ENCODE measurements around the gene CTBP1.
A peak's percentile ranks its signal among the peaks of the same experiment; 100 is the strongest.

CTBP1 gene

GRCh38 chr4:1249731-1250526 is 999 bp upstream of the CTBP1 start:
- DNase-seq = peak; percentile 83

- peak; percentile 89 for DNase-seq
Measured at GRCh38 chr4:1249148-1249730, 309 bp upstream of the CTBP1 start.

GRCh38 chr4:1247864-1248244 is 1.1 kb downstream of the CTBP1 start:
- DNase-seq = no peak

GRCh38 chr4:1246901-1247863 is 1.7 kb downstream of the CTBP1 start:
- DNase-seq = no peak

DNA sequence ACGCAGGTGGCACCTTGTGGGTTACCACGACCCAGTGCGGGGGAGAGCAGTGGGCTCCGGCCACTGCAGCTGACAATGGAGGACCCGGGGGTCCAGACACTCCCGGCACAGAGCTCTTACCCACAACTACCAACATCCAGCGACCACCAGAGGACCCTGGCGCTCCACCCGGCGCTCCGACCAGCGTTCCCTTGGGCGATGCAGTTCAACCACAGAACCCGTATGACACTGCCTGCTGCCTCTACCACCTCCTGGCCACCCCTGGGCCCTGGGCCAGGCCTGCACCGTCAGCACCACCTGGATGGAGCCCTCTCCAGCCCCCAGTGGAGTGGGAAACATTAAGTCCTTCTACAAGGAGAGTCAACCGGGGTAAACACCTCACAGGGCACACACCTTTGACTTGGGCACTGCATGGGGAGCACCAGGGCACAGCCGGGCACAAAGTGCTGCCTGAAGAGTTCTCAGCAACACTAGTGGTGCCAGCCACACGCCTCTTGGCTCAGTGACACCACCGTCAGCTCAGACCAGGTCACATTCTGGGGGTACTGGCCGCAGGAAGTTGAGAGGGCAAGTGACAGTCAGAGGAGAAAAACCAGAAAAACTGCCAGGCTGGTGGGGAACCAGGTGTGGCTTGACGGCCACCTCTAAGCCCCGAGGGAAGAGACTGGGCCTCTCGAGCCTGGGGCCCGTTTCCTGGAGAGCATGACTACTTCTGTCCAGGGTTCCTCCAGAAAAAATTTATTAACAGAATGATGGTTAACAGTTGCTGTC is 2.6 kb downstream of the CTBP1 start:
- DNase-seq = no peak

DNA sequence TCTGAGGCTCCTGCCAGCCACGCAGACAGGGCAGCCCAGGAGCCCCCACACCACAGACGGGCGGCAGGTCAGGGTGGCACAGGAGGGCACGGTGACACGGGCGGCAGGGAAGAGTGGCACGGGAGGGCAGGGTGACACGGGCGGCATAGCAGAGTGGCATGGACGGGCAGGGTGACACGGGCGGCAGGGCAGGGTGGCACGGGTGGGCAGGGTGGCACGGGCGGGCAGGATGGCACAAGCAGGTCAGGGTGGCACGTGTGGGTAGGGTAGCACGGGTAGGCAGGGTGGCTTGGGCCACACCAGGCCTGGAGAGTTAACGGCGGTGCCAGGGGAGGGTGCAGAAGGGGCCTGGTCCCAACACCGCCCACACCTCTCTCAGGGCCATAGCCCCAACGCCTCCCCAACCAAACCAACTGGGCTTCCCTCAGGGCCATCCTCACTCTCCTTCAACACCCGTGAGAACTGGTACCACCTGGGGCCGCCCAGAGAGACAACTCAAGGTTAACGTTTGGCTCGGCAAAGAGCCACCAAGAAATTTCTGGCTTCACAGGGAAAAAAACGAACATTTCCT is 3.4 kb downstream of the CTBP1 start:
- no peak for DNase-seq

- DNase-seq = no peak
Measured at GRCh38 chr4:1244978-1245471, 3.9 kb downstream of the CTBP1 start.

GRCh38 chr4:1244081-1244977 is 4.6 kb downstream of the CTBP1 start:
- no peak for DNase-seq

DNA sequence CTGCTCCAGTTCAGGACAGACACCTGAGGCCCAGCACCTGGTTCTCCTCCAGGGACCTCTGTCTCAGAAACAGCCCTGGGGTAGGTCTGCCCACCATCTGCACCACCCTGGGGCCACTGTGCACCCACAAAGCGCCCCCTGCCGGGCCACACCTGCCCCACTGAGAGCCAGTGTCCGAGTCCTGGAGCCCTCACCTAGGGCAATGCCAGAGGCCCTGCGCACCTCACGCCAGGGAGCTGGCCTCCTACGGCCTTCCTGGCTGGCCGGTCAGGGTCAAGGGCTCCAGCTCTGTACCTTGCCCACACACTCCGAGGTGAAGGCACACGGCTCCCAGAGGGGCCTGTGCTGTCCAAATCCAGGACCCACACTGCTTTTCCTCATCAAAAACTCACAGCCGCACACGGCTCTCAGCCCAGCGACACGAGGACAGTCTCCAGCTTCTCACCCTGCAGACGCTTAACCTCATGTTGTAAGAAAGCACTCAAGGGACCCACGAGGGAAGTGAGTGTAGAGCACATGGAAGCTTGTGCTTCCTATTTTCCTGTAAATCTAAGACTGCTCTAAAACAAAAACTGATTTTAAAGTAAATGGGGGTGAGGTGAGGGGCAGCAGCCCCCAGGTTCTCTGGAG is 5.4 kb downstream of the CTBP1 start:
- no peak for DNase-seq

DNA sequence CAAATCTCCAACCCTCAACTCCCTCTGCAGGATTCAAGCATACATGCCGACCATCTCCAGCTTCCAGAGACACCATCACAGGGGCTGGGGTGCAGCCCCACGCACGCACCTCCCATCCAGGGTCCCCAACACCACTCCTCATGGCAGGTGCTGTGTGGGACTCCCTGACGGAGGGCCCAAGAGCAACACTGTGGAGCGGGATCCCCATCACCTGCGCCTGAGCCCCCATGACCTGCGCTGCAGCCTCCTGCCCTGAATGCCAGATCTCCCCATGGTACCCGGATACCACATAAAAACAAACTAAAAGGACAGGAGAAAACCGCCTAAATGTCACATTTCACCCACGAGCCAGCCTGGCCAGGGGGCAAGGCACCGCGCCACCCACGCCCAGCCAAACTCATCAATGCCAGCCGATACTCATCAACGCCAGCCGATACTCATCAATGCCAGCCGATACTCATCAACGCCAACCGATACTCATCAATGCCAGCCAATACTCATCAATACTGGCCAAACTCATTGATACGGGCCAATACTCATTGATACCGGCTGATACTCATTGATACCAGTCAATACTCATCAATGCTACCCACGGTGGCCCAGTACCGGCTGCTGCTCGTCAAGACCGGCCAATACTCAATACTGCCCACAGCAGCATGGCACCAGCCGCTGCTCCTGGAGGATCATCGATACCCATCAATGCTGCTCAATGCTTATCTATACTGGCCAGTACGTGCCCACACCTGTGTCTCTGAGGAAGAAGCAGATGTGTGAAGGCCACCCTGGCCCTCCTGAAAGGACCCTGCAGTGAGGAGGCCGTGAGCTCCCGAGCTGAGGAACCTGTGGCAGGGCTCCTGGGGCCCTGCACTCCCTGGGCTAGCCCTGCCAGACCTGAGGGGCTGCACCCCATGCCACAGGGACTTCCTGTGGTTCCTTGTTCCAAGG is 6.2 kb downstream of the CTBP1 start:
- no peak for DNase-seq

DNA sequence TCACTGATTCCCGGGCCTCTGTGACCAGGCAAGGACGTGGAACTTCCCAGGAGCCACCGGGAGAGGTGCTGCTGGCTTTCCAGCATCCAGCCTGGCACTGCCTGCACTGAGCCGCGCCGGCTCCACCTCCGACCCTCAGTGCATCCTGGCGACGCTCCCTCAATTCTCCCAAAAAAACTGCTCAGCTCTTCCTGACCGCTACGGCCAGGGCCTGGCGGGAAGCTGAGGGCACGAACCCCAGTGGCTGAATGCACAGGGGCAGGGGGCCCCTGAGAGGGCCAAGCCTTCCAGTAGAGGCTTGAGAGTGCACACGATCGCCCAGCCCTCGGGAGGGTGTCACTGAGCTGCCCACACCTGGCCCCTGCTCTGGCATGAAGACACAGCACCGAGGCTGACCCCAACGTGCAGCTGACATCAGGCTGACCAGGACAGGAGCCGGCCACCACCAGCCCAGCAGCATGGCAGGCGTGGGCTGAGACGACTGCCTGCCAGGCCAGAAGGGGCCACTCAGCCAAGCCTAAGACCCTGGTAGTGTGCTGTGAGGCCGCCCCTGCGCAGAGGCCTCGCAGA is 6.9 kb downstream of the CTBP1 start:
- DNase-seq = no peak

GRCh38 chr4:1241466-1241935 is 7.4 kb downstream of the CTBP1 start:
- DNase-seq = no peak

GRCh38 chr4:1240721-1241465 is 8.0 kb downstream of the CTBP1 start:
- DNase-seq = no peak

- DNase-seq = no peak
Measured at GRCh38 chr4:1239950-1240307, 9.0 kb downstream of the CTBP1 start.

- DNase-seq = no peak
Measured at GRCh38 chr4:1239141-1239949, 9.6 kb downstream of the CTBP1 start.

DNA sequence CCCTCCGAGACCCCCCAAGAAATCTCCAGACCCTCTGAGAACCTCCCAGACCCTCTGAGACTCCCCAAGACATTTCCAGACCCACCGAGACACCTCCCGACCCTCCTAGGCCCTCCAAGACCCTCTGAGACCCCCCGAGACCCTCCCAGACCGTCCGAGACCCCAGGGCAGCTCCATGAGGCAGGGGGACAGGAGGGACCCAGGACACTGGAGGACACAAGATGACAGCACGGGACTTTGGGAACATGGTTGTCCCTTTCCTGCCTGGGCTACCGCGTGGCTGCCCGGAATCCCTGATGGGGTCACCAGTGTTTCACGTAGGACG is 10.3 kb downstream of the CTBP1 start:
- no peak for DNase-seq

DNA sequence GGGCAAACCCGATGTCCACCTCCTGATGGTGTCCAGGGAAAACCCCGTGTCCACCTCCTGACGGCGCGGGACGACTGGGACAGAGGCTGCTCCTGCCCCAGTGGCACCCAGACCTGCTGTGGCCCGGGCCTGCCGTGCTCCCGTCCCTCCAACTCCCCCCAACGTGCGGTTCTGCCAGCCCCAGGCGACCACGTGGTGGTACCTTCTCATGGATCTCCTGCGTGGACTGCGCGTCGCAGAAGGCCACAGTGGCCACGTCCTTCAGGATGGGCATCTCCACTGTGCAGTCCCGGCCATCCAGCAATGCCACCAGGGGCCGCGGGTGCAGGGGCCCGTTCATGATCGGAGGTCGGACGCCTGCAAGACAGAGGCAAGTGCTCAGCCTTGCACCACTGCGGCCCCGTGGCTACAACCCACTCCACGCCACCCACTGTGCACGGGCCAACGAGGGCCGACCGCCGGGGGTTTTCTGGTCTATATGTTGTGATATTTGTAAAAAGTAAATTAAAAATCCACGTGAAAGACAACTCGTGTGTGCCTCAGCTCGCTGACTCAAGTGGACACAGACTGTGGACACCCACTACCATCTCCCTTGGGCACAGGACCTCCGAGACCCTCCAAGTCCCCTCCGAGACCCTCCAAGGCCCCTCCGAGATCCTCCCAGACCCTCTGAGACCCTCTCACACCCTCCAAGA is 10.8 kb downstream of the CTBP1 start:
- DNase-seq = no peak

Data from activated CD8-positive, alpha-beta memory T cell treated with anti-CD3 and anti-CD28 coated beads, Interleukin-2, amount 50 U/mL, for 48 hours (primary cell).